Activated CD8-positive, alpha-beta memory T cell treated with anti-CD3 and anti-CD28 coated beads, Interleukin-2, amount 50 U/mL, for 4 hours (primary cell): ENCODE results near the gene ANK3.

Experiments used
- DNase-seq: peaks from one replicate; pipeline ENCODE4 v3.0.0-alpha.2; 2020

Gene ANK3

DNA sequence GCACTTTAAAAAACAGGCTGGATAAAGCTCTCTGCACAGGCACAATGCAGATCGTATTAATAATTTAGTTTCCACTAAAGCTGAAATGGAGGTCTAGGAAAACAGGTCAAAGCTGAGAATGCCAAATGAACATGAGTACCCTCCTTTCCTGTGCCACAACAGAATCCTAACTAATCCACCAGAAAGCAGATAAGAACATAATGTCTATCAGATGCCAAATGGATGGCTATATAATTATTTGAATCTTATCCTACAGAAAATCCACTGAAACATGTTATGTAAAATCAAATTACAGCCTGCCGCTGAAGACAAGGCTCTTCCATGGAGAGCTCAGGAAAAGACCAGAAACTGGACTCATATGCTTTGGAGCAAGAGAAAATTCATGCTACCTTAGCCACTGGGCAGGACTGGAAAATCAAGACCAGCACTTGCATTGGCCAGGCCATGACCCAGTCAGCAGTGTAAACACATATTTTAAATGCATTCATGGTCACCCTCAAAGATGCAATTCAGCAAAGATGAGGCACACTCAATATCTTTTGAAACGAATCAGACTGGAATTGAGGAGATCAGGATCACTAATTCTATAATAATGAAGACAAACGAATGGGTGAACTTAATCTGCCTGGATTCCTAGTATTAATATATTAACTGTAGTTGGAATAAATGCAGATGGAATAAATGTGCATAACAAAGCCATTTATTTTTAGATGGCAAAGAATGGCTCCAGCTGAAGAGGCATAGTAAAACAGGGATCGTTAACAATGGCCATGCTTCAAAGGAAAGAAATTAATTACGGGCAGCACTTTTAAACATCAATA lies 13.2 kb downstream of the ANK3 start:
- no peak for DNase-seq

DNA sequence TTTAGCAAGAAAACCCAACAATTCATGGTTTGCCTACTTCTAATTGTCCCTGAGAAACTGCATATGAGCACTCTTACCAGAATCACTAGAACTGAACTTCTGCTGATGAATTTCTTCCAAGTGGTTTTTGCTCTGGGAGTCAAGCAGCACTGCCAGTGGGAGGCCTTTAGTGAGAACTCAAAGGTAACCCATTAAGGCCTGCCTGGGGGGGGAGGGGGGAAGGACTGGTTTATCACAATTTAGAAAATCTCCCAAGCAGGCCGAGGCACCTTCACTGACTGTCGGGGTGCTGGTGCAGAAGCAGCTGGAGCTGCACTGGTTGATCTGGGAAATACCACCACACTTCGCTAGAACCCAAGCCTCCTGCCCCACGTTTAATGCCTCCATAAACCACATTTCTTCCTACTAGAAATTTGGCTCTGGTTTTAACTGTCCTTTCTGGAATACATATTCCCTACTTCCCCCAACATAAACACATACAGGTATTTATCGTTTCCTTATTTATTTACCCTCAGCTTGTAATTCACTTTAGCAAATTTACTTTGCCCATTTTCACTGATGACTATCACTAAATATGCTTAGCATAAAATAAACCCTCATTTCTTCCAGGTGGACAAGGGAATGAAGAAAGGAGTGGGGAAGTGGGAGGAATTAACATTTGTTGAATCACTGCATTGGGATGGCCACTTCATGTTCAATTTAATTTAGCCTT lies 14.2 kb downstream of the ANK3 start:
- DNase-seq, result no peak

DNA sequence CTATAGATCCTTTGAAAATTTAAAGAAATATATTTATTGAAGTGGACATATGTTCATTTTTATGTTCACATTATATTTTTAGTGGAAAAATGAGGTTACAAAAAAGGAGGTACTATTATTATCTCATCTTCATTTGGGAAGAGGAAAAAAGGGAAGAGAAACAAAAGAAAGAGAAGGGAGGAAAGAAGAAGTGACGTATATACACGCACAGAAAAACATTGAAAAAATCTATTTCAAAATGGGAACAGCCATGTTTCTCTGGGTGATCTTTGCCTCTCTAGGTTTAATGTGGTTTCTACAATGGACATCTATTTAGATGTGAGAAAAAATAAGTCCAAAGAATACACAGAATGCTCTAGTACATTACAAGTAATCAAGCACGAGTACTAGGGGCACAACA lies 14.8 kb downstream of the ANK3 start:
- DNase-seq, result no peak

DNA sequence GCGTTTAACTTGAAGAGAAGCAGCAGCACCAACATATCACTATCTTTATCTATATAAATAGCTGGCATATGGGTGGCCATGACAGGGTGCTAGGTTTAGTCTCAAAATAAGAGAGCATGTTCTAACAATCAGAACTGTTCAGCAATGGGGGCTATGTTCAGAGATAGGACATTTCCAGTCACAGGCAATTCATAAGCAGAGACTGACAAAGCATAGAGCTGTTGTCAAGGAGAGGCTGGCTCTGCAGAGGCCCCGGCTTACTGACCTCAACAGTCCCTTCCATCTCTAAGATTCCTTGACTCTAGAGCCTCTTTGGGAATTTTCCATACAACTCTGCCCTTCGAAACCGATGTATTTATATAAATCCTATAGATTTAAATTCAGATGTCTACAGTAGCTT lies 17.2 kb downstream of the ANK3 start:
- DNase-seq, result no peak

DNA sequence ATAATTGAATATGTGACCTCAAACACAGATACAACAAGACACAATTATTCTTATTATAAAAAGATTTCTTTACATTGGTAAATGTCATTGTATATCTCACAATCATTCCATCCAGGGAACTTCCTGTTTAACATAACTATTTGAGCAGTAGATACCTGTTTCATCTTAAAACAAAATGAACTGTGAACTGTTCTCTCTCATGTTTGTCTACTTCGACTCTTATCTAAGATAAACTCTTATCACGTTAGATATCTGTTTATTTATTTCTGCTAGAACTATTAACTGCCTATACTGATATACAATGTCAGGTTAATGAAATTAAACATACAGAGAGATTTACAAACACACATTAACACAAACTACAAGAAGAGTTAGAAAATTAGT lies 20.1 kb downstream of the ANK3 start:
- no peak for DNase-seq

DNA sequence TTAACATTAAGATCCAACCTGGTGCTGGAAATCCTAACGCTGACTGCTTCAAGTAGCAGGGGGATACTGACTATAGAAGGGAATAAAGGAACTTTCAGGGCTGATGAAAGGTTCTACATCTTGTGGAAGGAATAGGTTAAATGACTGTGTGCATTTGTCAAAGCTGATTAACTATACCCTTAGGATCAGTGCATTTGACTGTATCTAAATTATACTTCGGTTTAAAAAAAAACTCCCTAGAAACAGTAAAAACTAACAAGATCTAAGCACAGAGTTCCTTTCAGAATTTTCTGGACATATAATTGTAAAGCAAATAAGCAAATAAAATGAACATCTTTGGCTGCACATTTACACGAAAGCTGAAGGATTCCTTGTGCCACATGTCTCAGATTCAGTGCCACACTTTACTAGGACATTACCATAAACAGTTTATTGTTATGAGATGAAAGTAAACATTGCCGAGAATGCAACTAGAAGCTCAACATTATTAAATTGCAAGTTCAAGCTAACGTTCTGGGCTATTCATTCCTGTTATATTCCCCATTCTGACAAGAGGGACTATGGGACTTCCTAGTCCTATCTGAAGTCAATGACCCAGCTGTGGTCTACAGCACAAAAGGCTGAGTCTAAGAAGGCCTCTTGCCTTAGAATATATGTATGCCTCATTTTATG lies 20.7 kb downstream of the ANK3 start:
- no peak for DNase-seq

DNA sequence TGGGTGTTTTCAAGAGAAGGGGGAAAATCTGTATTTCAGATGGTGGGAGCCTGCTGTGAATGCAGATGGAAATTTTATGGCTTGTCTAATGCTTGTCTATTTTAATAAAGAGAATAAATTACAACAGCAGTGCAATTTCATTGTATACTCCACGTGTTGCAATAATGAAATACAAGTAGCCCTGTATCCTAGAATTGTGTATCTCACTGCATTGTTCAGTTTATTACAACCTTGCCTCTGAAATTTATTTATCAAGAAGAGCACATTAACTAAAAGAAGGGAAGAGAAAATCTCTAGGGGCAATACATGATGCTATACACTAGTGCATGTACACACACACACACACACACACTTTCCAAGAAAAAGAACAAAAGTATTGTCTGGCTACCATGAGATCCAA lies 21.8 kb downstream of the ANK3 start:
- DNase-seq, result no peak

DNA sequence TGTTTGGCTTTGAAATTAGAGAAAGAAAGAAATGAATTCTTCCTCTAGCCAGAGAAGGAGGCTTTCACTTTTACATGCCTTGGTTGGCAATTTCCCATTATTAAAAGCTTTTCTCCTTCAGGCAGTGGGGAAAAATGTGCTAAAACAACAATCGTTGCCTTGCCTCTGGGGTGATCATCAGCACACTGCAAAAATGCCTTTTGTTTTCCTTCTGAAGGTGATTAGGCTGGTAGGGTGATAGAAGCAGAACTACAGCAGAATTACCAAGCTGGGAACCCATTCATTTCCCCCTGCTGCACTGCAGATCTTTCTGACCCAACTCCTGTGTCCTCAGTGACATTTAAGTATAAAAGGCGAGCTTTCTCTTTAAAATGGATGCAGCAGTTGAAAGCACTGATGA lies 22.2 kb downstream of the ANK3 start:
- no peak for DNase-seq

DNA sequence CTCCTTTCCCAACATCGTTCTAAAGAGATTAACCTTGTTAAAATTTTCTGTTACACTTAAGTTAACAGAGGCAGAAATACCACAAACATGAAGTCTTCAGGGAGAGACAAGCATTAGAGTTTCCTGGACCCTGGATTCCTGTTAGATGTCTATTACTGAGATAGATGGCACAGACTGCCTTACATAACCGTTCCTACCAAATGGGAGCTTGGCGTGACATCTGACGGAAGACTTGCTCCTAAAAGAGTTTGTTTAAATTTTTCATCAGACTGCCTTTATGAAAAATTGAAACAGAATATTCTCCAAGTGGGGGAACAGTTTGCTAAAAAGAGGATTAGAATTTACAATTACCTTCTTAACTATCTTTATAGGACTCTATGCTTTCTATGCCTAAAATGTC lies 22.7 kb downstream of the ANK3 start:
- no peak for DNase-seq

DNA sequence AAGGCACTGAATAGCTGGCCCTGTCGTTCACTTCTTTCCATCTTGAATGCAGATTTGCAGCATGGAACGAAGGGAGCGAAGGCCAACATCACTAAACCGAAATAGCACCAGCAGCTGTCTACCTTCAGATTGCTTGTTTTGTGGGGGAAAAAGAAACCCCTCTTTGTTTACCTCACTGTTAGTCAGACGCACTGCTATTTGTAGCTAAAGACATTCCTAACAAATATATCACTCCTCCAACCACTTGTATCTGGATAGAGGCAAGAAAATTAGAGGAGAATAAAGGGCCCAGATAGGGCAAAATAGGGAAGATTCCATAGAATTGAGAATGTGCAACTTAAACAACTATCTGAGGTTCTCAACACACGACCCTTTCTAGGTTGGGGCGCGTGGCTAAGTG lies 26.5 kb downstream of the ANK3 start:
- DNase-seq, result no peak

DNA sequence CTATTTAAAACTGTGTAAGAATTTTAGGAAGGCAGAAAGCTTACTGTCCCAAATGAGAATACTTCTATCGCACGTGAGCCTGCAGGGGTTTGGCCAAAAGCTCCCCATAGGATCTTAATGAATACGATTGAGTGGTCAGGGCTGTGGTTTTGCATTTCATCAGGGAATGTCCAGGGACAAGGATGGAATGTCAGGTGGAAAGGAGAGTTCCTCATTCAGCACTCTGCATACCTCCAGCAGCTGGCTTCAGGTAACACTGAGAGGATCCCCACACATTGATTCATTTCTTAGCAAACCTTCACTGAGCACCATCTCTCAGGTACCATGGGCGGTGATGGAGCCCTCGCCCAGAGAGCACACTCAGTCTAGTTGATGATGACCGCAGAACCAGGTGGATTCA lies 27.2 kb downstream of the ANK3 start:
- no peak for DNase-seq

DNA sequence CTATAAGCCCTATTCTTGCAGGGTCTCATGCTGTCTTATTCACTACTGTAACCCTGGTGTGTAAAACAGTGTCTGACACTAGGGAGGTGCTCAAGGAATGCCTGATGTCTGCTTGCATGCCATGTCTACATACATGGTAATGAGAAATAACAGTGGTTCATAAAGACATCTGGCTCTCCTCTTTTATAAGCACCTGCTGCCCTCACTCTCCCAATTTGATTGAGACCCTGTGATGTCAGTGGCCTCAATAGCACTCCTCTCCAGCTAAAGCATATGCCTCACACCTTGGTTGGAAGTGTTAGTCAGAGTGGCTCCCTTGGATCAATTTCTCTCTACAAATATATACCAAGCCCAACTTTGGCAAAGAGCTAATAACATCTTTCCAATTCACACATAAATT lies 30.6 kb downstream of the ANK3 start:
- no peak for DNase-seq

DNA sequence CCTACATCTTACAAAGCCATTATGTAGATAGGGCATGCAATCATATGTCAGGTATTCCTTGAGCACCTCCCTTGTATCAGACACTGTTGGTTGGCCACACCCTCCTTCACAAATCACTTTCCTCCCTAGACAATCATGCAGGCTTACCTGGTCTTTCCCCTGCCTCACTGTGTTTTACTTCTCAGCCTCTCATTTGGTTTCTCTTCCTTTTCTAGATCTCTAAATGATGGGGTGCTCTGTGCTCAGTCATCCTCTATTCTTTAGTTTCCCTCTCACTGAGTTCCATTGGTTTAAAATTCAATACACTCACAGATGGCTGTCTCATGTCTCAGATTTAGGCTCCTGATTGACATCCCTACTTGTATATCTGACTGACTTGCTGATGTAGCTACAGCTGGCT lies 31.4 kb downstream of the ANK3 start:
- DNase-seq, result no peak

DNA sequence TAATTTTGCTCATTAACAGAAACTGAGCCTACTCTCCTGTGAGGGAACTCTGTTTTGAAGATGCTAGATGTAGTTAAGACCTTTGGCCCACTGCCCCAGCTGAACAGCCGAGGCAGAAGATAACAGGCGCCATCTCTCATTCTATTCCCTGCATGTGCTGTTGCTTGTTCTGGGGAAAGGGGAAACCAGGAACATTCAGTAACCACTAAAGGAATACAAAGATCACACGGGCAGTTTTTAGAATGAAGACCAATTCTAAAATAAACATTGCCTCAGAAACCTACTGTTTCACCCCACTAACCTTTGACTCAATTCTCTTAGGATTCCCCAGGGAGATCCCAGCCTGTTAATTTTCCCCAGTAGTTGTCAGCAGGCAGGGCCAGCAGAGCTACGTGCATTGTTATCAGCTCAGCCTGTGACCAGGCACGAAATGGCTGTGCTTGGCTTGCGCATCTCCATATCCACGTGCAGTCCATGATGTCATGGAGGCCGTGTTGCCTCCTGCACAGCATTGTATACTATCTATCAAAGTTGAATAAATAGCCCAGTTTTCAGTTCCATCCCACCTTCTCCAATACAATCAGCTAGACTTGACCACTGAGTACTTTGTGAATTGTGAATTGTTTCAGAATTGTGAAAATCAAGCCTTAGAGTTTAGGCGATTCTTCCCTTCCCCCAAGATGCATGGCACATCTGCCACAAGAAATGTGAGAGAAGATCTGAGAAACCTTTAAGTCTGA lies 36.0 kb downstream of the ANK3 start:
- DNase-seq, result no peak

DNA sequence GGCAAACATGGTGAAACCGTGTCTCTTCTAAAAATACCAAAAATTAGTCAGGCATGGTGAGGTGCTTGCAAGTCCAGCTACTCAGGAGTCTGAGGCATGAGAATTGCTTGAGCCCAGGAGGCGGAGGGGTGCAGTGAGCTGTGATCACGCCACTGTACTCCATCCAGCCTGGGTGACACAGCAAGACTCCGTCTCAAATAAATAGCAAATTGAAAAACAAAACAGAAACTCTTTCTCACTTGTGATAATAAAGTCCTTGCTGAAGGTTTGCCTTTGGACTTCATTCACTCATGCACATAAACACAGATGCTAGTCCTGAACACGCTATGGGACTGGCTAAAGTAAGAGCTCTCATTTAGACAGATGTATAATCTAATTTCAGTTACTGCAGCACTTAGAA lies 37.6 kb downstream of the ANK3 start:
- no peak for DNase-seq

DNA sequence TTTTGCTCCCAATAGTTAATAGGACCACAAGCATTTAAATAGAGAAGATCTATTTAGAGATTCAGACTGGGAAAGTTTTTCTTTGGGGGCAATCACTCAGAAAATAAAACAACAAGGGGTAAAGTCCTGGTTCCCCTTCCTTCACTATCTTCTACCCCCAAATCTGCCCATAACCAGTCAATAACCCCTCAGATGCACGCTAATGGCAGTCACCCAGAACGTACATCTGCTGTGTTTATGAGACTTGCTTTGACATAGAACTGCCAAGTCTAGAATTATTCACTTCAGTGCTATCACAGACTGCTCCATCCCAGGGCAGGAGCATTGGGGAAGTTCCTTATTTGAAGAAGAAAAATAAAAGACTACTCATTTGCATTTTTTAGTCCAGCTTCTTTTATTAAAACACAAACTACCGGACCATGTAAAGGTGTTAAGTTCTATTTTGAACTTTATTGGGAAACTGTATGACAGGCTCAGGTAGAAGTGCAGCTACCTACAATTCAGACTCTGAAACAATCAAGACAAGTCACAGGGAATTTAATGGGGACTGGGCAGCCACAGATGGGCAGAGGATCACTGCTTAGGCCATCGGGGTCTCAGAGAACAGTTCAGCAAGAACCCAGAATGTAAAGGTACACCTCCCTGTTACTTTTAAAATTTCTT lies 38.4 kb downstream of the ANK3 start:
- no peak for DNase-seq

DNA sequence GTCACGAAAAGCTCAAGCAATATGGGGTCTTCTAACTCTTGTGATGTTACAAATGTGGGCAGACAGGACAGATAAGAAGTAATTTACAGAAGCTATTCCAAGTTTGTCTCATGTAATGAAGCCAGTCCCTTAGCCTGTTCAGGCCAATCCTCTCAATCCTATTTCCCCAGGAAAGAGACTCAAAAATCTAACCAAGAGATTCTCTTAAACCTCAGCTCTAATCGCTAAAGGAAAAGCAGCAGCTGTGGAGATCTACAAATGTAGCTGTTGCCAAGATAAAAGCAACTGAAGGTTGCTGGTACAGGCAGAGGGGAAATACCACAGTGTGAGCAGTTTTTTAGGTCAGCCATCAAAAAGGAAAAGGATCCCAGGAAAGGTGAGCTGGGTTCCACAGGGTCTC lies 39.3 kb downstream of the ANK3 start:
- no peak for DNase-seq

DNA sequence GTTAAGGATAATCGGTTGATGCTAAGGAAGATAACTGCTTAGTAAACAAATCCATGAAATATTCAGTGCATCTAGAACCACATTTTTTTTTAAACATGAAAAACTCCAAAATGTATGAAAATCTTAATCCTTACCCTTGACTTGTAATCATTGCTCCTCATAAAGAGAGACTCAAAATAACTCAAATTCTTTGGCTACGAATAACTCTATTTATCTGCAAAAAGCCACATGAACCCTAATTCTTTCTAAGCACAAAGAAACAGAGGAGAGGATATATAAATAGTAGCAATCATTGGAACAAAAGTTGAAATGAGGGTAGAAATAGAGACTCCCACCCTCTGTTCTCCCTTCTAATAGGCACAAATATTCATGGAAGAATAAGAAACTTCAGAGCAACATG lies 40.2 kb downstream of the ANK3 start:
- DNase-seq, result no peak

DNA sequence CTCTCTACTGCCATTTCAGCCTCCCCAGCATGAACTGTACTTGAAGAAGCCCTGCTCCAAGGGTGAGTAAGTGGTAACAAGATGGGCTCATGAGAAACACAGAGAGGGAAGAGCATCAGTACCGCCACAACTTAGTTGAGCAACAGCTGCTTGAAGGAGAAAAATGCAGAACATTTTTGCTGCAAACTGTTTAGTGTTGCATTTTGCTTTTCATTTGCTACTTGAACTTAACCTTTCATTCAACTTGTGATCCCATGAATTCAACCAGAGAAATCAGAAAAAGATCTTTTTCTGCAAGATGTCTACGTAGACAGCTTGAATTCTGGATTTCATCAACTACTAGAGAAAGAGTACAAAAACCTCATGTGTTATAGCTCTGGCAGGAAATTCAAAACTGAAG lies 40.7 kb downstream of the ANK3 start:
- DNase-seq, result no peak

DNA sequence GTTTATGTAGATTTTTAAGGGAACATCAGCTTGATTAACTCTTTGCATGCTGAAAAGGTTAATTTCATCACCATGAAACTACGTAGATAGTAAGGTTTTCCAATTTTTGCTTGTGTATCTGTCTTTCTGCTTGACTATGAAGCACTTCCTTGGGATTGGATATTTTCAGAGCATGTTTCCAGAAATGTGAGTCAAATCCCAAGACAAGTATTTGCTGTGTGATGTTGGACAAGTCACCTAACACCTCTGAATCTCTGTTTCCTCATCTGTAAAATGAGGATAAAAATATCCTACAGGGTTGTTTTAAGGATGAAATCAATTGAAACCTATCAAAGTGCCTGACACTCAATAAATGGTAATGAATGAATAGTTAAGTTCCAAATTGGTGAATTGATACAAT lies 42.4 kb downstream of the ANK3 start:
- no peak for DNase-seq

DNA sequence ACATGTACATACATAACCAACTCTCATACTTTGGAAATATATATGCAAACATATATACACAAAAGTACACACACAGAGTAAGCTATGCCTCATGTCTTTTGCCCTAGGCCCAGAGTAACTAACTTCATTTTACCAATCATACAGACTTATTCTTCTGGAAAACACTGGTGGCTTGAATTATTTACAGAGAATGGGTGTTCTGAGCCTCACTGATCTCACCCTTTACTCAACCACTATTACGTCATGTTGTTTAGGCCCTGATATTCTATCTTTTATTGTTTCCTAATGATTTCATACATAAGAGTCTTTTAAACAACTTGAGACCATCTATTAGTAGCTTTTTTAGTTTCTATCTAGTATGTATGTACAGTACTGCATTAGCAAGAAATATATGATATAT lies 43.0 kb downstream of the ANK3 start:
- no peak for DNase-seq

DNA sequence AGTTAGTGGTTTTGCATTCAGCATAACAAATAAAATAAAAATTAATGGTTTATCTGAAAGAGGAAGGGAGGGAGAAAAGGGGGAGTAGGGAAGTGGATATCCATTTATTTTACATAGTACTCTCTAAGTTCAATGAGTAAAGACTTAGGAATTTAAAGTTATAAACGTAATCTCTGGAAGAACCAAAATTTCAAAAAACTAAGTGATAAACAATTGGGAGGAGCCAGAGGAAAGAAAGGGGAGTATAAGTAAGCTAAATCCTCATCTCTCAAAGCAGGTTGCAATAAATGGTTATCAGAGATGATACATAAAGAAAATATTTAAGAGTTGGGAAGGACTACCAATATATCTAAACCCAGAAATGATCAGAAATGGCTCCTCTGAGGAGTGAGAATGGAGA lies 46.4 kb downstream of the ANK3 start:
- DNase-seq, result no peak

DNA sequence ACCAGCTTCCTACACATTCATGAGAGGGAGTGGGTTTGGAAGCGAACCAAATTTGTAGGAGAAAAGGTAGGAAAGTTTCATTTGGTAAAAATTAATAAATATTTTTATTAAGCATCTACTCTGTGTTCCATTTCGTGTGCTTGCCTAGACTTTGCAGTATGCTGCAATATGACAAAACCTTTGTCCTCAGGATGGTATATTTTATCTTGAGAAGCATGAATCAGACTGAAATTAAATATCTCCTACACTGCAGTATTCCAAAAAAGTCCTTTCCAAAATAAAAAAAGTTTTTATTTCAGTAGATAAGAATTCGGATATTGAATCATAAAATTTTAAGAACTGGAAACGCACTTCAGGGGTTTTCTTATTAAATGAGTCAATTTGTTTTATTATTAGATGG lies 47.7 kb downstream of the ANK3 start:
- no peak for DNase-seq
